Ishikawa (cell line): ENCODE data around the gene SOX30.

Experiments
- CEBPB ChIP-seq: IDR thresholded peaks from 2 replicates; pipeline ENCODE4 v1.6.1; 2012
- CREB1 ChIP-seq: IDR thresholded peaks from 2 replicates; pipeline ENCODE4 v1.6.1; 2012; ENCODE audit warnings: low read depth
- EGR1 ChIP-seq: IDR thresholded peaks from 2 replicates; pipeline ENCODE4 v1.6.1; 2012
- EP300 ChIP-seq: IDR thresholded peaks from 2 replicates; pipeline ENCODE4 v1.6.1; 2012; ENCODE audit warnings: borderline replicate concordance
- FOXM1 ChIP-seq: IDR thresholded peaks from 2 replicates; pipeline ENCODE4 v1.6.1; 2012; ENCODE audit warnings: low read depth, borderline replicate concordance
- NFIC ChIP-seq: IDR thresholded peaks from 2 replicates; pipeline ENCODE4 v1.6.1; 2012
- RAD21 ChIP-seq: IDR thresholded peaks from 2 replicates; pipeline ENCODE4 v1.6.1; 2012; ENCODE audit warnings: low read depth
- TAF1 ChIP-seq: IDR thresholded peaks from 2 replicates; pipeline ENCODE4 v1.6.1; 2012; ENCODE audit warnings: low read depth, mild to moderate bottlenecking
- TCF12 ChIP-seq: IDR thresholded peaks from 2 replicates; pipeline ENCODE4 v1.6.1; 2012; ENCODE audit warnings: low read depth
- TEAD4 ChIP-seq: IDR thresholded peaks from 2 replicates; pipeline ENCODE4 v1.6.1; 2012
- YY1 ChIP-seq: IDR thresholded peaks from 2 replicates; pipeline ENCODE4 v1.6.1; 2012; ENCODE audit warnings: low read depth
- ZBTB7A ChIP-seq: IDR thresholded peaks from 2 replicates; pipeline ENCODE4 v1.6.1; 2012; ENCODE audit warnings: low read depth
- TF ChIP-seq, protein P1 (sequence below): IDR thresholded peaks from 2 replicates; pipeline ENCODE4 v1.6.1; 2012
- TF ChIP-seq, protein P2 (sequence below): IDR thresholded peaks from 2 replicates; pipeline ENCODE4 v1.6.1; 2012; ENCODE audit warnings: low read depth, mild to moderate bottlenecking
- TF ChIP-seq, protein P3 (sequence below): IDR thresholded peaks from 2 replicates; pipeline ENCODE4 v1.6.1; 2012

SOX30 gene

DNA sequence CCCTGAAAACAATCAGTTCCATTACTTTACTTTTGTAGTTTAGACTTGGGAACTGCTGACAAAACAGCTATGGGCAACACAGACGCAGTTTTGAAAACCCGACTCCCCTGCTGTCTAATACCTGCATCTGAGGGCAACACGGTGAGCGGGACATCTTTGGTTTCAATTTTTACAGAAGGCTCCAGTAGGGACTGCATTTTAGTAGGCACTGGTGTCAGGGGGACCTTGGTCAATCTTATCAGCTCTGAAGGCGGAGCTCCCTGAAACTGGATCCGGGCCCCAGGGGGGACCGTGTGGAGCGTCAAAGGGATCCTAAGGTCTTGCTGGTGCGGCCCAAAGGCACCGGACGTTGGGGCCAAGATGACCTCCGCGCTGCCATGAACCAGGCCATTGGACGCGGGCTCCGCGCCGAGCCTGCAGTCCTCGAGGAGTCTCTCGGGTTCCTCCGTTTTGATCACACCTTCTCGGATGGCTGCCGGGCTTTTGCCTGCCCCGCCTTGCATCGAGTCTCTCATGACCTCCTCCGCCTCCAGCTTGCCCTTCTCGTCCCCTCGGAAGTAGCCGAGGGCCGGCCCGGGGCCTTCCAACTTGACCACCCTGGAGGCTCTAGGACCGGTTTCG, 1.1 kb downstream of the SOX30 start:
- TF ChIP-seq RAD21 (no peak), CREB1 (no peak), FOXM1 (no peak), ZBTB7A (no peak), NFIC (no peak), YY1 (no peak), TAF1 (no peak), EGR1 (no peak), CEBPB (no peak), EP300 (no peak), TCF12 (no peak), TEAD4 (no peak)
- TF ChIP-seq, protein P1, sequence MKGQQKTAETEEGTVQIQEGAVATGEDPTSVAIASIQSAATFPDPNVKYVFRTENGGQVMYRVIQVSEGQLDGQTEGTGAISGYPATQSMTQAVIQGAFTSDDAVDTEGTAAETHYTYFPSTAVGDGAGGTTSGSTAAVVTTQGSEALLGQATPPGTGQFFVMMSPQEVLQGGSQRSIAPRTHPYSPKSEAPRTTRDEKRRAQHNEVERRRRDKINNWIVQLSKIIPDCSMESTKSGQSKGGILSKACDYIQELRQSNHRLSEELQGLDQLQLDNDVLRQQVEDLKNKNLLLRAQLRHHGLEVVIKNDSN: no peak
- TF ChIP-seq, protein P2, sequence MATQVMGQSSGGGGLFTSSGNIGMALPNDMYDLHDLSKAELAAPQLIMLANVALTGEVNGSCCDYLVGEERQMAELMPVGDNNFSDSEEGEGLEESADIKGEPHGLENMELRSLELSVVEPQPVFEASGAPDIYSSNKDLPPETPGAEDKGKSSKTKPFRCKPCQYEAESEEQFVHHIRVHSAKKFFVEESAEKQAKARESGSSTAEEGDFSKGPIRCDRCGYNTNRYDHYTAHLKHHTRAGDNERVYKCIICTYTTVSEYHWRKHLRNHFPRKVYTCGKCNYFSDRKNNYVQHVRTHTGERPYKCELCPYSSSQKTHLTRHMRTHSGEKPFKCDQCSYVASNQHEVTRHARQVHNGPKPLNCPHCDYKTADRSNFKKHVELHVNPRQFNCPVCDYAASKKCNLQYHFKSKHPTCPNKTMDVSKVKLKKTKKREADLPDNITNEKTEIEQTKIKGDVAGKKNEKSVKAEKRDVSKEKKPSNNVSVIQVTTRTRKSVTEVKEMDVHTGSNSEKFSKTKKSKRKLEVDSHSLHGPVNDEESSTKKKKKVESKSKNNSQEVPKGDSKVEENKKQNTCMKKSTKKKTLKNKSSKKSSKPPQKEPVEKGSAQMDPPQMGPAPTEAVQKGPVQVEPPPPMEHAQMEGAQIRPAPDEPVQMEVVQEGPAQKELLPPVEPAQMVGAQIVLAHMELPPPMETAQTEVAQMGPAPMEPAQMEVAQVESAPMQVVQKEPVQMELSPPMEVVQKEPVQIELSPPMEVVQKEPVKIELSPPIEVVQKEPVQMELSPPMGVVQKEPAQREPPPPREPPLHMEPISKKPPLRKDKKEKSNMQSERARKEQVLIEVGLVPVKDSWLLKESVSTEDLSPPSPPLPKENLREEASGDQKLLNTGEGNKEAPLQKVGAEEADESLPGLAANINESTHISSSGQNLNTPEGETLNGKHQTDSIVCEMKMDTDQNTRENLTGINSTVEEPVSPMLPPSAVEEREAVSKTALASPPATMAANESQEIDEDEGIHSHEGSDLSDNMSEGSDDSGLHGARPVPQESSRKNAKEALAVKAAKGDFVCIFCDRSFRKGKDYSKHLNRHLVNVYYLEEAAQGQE: no peak
- TF ChIP-seq, protein P3, sequence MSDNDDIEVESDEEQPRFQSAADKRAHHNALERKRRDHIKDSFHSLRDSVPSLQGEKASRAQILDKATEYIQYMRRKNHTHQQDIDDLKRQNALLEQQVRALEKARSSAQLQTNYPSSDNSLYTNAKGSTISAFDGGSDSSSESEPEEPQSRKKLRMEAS: no peak

DNA sequence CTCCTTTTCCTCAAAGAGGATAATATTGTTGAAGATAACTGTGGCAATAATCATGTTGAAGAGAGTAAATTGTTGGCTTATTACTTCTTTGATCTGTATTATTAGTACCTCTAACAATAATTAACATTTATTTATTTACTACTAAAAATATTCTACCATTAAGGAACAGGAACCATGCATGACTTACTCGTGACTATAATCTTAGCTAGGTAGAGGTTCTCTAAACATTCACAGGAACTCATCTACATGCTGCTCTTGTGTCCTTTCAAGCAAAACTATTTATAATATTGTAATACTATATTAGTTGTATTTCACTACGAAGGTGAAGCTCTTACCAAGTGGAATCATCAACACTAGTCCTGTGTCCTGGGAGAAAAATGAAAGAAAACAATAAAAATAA, 3.1 kb downstream of the SOX30 start:
- TF ChIP-seq, protein P2: no peak
- no peak for TF ChIP-seq EP300
- TF ChIP-seq TAF1: no peak
- TF ChIP-seq EGR1: no peak

DNA sequence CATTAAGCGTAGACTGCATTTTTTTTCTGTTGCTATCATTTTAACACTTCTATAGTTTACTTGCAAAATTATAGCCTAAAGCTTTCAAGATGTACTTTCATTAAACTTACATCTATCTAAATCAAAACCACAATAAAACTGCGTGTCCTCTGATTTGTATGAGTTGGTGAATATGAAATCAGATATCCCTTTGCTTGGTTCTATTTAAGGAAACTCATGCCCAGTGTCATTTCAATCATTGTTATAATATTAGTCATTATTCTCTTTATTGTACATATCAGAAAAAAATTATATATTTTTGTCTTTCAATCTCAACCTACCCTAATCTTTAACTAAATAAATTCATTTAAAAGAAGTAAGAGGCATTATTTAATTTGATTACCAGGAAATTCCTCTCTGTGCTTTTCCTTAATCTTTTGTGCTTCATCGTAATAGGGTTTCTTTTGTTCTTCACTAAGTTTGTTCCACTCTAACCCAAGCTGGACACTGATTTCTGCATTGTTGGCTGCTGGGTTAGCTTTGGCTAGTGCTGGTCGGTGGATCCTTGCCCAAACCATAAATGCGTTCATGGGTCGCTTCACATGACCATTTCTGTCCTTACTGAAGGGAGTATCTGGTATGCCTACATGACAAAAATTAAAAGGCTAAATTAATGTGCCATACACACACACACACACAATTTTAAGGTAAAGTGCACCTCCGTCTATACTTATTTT, 3.8 kb downstream of the SOX30 start:
- no peak for TF ChIP-seq TEAD4

DNA sequence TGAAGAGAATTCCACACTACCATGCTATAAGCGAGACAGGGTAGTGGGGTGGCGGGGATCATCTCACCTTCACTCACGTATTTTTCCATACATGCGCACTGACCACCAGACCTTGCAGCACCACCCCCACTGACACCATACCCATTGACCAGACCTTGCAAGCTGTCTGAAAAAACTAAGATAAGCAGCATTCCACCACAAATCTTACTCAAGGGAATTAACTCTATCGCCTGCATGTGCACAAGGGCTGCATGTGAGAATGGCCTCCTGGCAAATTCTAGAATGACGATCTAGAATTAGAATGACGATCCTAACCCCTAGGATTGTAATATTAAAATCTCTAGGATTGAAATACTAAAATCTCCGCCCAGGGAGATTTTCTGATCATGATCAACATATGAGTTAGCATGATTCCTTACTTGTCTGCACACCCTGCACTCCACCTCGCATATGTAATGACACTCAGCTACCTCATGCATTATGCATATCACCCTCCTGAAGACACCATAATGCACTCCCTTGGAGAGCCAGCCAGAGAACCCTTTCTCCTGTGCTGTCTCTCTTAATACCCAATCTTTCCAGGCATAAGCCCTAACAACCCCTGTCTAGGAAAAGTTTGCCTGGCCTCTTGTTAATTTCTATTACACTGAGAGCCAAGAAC, 11.7 kb downstream of the SOX30 start:
- TF ChIP-seq, protein P2: no peak
- TF ChIP-seq TEAD4 (no peak), EP300 (no peak), FOXM1 (no peak), TAF1 (no peak), EGR1 (no peak), ZBTB7A (no peak), CREB1 (no peak), TCF12 (no peak), RAD21 (no peak), YY1 (no peak), CEBPB (no peak), NFIC (no peak)
- TF ChIP-seq, protein P3: no peak
- TF ChIP-seq, protein P1: no peak

DNA sequence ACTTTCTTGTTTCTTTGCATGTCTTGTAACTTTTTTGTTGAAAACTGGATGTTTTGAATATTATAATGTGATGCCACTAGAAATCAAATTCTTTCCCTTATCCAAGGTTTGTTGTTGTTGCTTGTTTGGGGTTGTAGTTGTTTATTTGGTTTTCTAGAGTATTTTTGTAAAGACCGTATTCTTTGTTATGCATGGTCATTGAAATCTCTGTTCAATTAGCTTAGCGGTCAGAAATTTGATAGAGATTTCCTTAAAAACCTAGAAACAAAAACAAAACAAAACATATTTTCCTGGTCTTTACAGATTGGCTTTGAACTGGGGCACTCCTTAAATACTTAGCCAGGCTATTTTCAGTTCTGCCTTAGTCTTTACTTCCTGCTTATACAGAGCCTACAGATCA, 21.9 kb downstream of the SOX30 start:
- no peak for TF ChIP-seq TEAD4
- TF ChIP-seq ZBTB7A: no peak
- TF ChIP-seq CREB1: no peak
- no peak for TF ChIP-seq EGR1
- no peak for TF ChIP-seq EP300
- TF ChIP-seq, protein P1: no peak
- TF ChIP-seq TCF12: no peak
- TF ChIP-seq CEBPB: no peak
- TF ChIP-seq, protein P3: no peak
- TF ChIP-seq, protein P2: no peak
- TF ChIP-seq YY1: no peak
- TF ChIP-seq FOXM1: no peak
- TF ChIP-seq NFIC: no peak
- TF ChIP-seq RAD21: no peak
- TF ChIP-seq TAF1: no peak
